Activated CD4-positive, alpha-beta T cell treated with anti-CD3 and anti-CD28 coated beads for 1 hour (primary cell): ENCODE measurements around the gene C1QTNF8.

ENCODE experiments used
- DNase-seq: peaks from one replicate; pipeline ENCODE4 v3.0.0-alpha.2; 2020

C1QTNF8 gene

GRCh38 chr16:1096169-1097082 lies at the start of gene C1QTNF8:
Gene C1QTNF8 (minus strand): TSS chr16:1096244. CDS start chr16:1094922, 1,322 bp downstream.
- DNase-seq, result no peak

GRCh38 chr16:1145383-1146100 lies 49.5 kb upstream of the C1QTNF8 start:
- no peak for DNase-seq

GRCh38 chr16:1144476-1145382 lies 48.7 kb upstream of the C1QTNF8 start:
- DNase-seq, result no peak

GRCh38 chr16:1143761-1144450 lies 47.9 kb upstream of the C1QTNF8 start:
- DNase-seq, result no peak

GRCh38 chr16:1142911-1143310 lies 46.9 kb upstream of the C1QTNF8 start:
- DNase-seq, result no peak

GRCh38 chr16:1141716-1142115 lies 45.7 kb upstream of the C1QTNF8 start:
- no peak for DNase-seq

- no peak for DNase-seq
Measured at GRCh38 chr16:1141191-1141590, 45.1 kb upstream of the C1QTNF8 start.

GRCh38 chr16:1140582-1141162 lies 44.6 kb upstream of the C1QTNF8 start:
- no peak for DNase-seq

GRCh38 chr16:1137604-1138003 lies 41.6 kb upstream of the C1QTNF8 start:
- DNase-seq, result no peak

GRCh38 chr16:1135459-1135825 lies 39.4 kb upstream of the C1QTNF8 start:
- no peak for DNase-seq

GRCh38 chr16:1134776-1135458 lies 38.9 kb upstream of the C1QTNF8 start:
- no peak for DNase-seq

GRCh38 chr16:1133810-1134520 lies 37.9 kb upstream of the C1QTNF8 start:
- no peak for DNase-seq

GRCh38 chr16:1133271-1133670 lies 37.2 kb upstream of the C1QTNF8 start:
- DNase-seq, result no peak

GRCh38 chr16:1132431-1132830 lies 36.4 kb upstream of the C1QTNF8 start:
- DNase-seq, result no peak

- no peak for DNase-seq
Measured at GRCh38 chr16:1131378-1131994, 35.4 kb upstream of the C1QTNF8 start.

GRCh38 chr16:1130382-1130781 lies 34.3 kb upstream of the C1QTNF8 start:
- DNase-seq, result no peak

GRCh38 chr16:1129106-1129960 lies 33.3 kb upstream of the C1QTNF8 start:
- DNase-seq, result no peak

- DNase-seq, result no peak
Measured at GRCh38 chr16:1127971-1128715, 32.1 kb upstream of the C1QTNF8 start.

GRCh38 chr16:1127101-1127500 lies 31.1 kb upstream of the C1QTNF8 start:
- no peak for DNase-seq
